Measurements from ENCODE around the gene ROR2. TPM values are rescaled to one million over a fixed set of nuclear protein-coding genes. Genes with fewer than 3 reads are reported as not detected.

The ROR2 gene
- total and polyA plus RNA-seq, 10 donors = 0.65 to 15.6 (median 6.0) TPM

DNA sequence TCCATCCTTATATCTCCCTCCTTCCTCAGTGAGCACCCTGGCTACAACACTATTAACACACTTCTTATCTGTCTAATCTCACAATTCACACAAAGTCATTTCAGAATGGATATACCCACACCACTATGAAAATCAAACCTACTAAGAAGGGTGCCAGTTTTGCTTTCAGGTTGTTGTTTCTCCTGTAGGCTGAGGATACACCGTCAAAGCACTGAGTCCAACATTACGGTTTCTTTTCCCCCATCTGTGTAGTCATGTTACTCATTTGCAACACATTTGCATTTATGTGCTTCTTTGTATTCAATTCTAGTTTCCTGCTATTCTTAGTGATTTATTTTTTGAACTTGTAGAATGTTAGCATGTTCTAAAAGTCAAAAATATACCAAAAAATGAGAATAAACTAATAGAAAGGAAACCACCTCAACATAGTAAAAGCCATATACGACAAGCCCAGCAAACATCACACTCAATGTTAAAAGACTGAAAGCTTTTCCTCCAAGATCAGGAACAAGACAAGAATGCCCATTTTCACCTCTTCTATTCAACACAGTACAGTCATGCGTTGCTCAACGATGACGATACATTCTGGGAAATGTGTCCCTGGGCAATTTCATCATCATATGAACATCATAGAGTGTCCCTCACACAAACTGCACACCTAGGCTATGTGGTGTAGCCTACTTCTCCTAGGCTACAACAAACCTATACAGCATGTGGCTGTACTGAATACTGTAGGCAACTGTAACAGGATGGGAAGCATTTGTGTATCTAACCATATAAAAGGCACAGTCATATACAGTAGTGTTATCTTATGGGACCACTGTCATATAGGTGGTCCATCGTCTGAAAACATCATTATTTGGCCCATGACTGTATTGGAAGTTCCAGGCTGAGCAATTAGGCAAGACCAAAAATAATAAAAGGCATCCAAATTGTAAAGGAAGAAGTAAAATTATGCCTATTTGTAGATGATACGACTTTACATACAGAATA, 6.3 kb downstream of the ROR2 start:
- Histone ChIP-seq H3K27ac (no peak overlapping the region), H3K4me1 (peaks cover 0 to 6% (median 4%) of the 10 kb centered on the region in 6 donors), H3K4me3 (no peak overlapping the region), H3K36me3 (no peaks in the 10 kb centered on the region), H3K27me3 (replicated peaks in 1 of 7) (peaks cover 0 to 61% (median 17%) of the 10 kb centered on the region in 7 donors), H3K9me3 (no peaks in the 10 kb centered on the region)
- 79 to 94% (median 88%) methylated on average over 8 of the region's 8 CpGs for WGBS, 5 donors
- intact Hi-C loops (cut with DNase I; ENCODE audit: low total_unique reads) = no loop called here
- DNase-seq = no peak
- TF ChIP-seq POLR2A (IDR thresholded peaks at IDR 0.05) (no peak), POLR2AphosphoS5 (IDR thresholded peaks at IDR 0.05) (no peak)
- TF ChIP-seq, protein P1, sequence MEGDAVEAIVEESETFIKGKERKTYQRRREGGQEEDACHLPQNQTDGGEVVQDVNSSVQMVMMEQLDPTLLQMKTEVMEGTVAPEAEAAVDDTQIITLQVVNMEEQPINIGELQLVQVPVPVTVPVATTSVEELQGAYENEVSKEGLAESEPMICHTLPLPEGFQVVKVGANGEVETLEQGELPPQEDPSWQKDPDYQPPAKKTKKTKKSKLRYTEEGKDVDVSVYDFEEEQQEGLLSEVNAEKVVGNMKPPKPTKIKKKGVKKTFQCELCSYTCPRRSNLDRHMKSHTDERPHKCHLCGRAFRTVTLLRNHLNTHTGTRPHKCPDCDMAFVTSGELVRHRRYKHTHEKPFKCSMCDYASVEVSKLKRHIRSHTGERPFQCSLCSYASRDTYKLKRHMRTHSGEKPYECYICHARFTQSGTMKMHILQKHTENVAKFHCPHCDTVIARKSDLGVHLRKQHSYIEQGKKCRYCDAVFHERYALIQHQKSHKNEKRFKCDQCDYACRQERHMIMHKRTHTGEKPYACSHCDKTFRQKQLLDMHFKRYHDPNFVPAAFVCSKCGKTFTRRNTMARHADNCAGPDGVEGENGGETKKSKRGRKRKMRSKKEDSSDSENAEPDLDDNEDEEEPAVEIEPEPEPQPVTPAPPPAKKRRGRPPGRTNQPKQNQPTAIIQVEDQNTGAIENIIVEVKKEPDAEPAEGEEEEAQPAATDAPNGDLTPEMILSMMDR (IDR thresholded peaks at IDR 0.05 in 8 of 11, conservative IDR thresholded peaks at IDR 0.05 in 3 of 11) = no peak

DNA sequence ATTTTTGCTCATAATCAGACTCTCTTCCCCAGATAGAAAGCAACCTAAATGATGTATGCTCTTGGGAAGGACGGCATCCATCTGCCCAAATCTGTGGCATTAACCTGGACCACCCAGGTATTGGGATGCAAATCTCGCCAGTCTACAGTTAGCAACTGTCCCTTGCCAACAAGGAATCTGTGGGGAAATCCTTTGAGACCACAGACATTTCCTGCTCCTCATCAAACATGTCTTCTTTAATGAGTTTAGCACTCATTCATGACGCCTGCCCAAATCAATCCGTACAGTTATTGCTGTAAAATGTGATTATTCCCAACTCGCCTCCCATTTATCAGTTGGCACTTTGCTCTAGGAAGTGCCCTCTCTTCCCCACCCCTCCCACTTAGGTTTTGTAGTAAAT, 7.8 kb downstream of the ROR2 start:
- H3K9me3 ChIP-seq = no peaks in the 10 kb centered on the region
- 68 to 74% (median 71%) methylated on average over 5 of the region's 5 CpGs for WGBS, 5 donors
- H3K27me3 ChIP-seq (replicated peaks in 1 of 7) = peaks cover 0 to 46% (median 7%) of the 10 kb centered on the region in 7 donors
- intact Hi-C loops (cut with DNase I; ENCODE audit: low total_unique reads) = no loop called here
- H3K27ac ChIP-seq = no peak overlapping the region
- TF ChIP-seq POLR2AphosphoS5 (IDR thresholded peaks at IDR 0.05) (no peak), POLR2A (IDR thresholded peaks at IDR 0.05) (no peak)
- TF ChIP-seq, protein P1 (IDR thresholded peaks at IDR 0.05 in 8 of 11, conservative IDR thresholded peaks at IDR 0.05 in 3 of 11) = no peak
- H3K36me3 ChIP-seq = no peaks in the 10 kb centered on the region
- H3K4me1 ChIP-seq = no peaks in the 10 kb centered on the region
- no peak for DNase-seq
- no peak overlapping the region for H3K4me3 ChIP-seq

DNA sequence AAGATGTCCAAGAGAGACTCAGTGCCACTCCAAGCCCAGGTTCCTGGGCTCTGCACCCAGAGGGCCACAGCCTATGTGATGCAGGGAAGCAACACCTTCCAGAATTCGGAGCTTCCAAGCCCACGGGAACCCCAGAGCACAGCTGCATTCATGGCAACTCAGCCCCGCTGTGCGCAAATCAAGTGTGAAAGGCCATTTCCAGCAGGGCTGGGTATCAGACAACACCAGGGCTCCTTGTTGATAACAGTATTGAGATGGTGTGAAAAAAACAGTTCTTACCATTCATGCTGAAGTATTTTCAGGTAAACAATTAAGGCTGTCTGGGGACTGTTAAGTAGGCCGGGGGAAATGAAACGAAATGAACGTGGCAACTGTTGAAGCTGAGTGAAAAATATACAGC, 10.1 kb downstream of the ROR2 start:
- Histone ChIP-seq H3K4me1 (no peaks in the 10 kb centered on the region), H3K4me3 (no peak overlapping the region), H3K27ac (no peak overlapping the region), H3K27me3 (replicated peaks in 1 of 7) (peaks cover 0 to 23% (median 0%) of the 10 kb centered on the region in 7 donors), H3K36me3 (no peaks in the 10 kb centered on the region), H3K9me3 (no peaks in the 10 kb centered on the region)
- TF ChIP-seq, protein P1 (IDR thresholded peaks at IDR 0.05 in 8 of 11, conservative IDR thresholded peaks at IDR 0.05 in 3 of 11) = no peak
- TF ChIP-seq POLR2AphosphoS5 (IDR thresholded peaks at IDR 0.05) (no peak), POLR2A (IDR thresholded peaks at IDR 0.05) (no peak)
- WGBS, 5 donors = 80 to 92% (median 89%) methylated on average over 7 of the region's 7 CpGs
- intact Hi-C loops (cut with DNase I; ENCODE audit: low total_unique reads) = no loop called here
- DNase-seq = no peak

DNA sequence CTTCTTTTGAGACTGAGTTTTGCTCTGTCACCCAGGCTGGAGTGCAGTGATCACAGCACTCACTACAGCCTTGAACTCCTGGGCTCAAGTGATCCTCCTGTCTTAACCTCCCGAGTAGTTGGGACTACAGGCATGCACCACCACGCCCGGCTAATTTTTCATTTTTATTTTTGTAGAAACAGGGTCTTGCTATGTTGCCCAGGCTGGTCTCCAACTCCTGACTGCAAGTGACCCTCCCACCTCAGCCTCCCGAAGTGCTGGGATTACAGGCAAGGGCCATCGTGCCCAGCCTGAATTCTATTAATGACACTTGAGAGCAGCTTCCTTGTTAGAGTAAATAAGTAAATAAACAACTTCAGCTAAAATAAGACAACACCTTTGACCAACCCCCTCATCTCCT, 12.3 kb downstream of the ROR2 start:
- peaks cover 0 to 3% (median 0%) of the 10 kb centered on the region in 8 donors for H3K9me3 ChIP-seq
- TF ChIP-seq, protein P1 (IDR thresholded peaks at IDR 0.05 in 8 of 11, conservative IDR thresholded peaks at IDR 0.05 in 3 of 11) = no peak
- no peak for TF ChIP-seq POLR2A (IDR thresholded peaks at IDR 0.05)
- no peak for DNase-seq
- 79 to 92% (median 81%) methylated on average over 5 of the region's 5 CpGs for WGBS, 5 donors
- H3K4me3 ChIP-seq = no peak overlapping the region
- H3K27ac ChIP-seq = peak overlapping the region in 6 of 8 donors; percentile 11 to 52 (median 31)
- peaks cover 0 to 3% (median 0%) of the 10 kb centered on the region in 6 donors for H3K4me1 ChIP-seq
- no peaks in the 10 kb centered on the region for H3K36me3 ChIP-seq
- intact Hi-C loops (cut with DNase I; ENCODE audit: low total_unique reads) = no loop called here
- H3K27me3 ChIP-seq (replicated peaks in 1 of 7) = peaks cover 0 to 10% (median 0%) of the 10 kb centered on the region in 7 donors
